ENCODE data around the gene SCO2. TPM values are rescaled to one million over a fixed set of nuclear protein-coding genes. Genes with fewer than 3 reads are reported as not detected.

SCO2 gene
- total RNA-seq, 1 donor from 2014 or later, result 0.65 TPM

DNA sequence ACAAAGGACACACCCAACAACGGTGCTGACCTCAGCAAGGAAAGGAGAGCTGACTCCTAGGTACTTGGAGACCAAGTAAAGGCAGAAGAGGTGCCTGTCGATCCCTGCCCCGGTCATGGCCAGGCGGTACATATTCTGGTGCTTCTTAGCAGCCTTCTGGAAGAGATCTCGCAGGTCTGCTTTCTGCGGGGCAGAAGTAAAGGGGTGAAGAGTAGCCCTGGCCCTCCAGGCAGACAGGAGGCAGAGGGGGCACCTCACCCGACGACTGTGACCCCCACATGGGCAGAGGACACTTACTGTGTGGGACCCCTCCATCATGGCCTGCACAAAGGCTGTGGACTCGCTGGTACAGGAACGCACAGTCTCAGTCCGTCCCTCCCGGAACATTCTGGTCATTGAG is 45.5 kb upstream of the SCO2 start:
- H3K9me3 Mint-ChIP-seq, result no peaks in the 10 kb centered on the region
- peaks cover 29% of the 10 kb centered on the region for H3K36me3 Mint-ChIP-seq

DNA sequence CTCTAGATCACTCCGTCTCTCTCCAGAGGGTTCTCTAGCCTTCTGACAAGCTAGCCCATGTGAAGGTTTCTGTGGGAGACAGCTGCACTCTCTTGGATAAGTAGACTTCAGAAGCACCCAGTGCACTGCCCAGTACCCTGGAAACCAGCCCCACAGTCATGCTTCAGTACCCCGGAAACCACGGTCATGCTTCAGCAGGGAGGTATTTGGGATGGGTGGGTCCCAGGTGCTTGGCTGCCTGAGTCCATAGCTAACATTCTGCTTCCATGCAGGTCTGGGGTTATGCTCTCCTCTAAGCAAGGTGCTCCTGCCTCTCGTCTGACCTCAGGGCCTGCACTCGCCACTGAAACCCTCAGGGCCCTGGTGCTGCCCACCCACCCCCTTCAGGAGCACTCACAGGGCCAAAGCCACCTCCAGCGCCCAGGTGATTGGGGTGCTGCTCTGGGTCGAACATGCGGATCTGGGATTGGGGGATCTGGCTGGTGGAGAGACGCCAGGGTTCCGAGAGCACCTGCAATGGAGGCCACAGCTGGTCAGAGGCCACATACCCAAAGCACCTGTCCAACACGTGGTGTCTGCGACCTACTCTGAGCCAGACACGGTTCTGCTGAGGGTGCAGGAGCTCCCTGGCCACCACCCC is 44.6 kb upstream of the SCO2 start:
- no peak for TF ChIP-seq CTCF (IDR thresholded peaks at IDR 0.05; ENCODE audit: unreplicated experiment)
- Mint-ChIP-seq H3K36me3 (peaks cover 29% of the 10 kb centered on the region), H3K4me3 (no peak overlapping the region), H3K4me1 (no peaks in the 10 kb centered on the region), H3K9me3 (no peaks in the 10 kb centered on the region), H3K27ac (no peak overlapping the region), H3K27me3 (ENCODE audit: low read depth) (no peaks in the 10 kb centered on the region)
- DNase-seq (ENCODE audit: low spot score in 2 of 2, unreplicated experiment in 2 of 2), result no peak

More for the DNA sequence above, 45.5 kb upstream of the SCO2 start:
- H3K27me3 Mint-ChIP-seq (ENCODE audit: low read depth), result no peaks in the 10 kb centered on the region
- TF ChIP-seq CTCF (IDR thresholded peaks at IDR 0.05; ENCODE audit: unreplicated experiment), result no peak
- DNase-seq (ENCODE audit: low spot score in 2 of 2, unreplicated experiment in 2 of 2), result no peak
- no peak overlapping the region for H3K27ac Mint-ChIP-seq
- no peaks in the 10 kb centered on the region for H3K4me1 Mint-ChIP-seq
- no peak overlapping the region for H3K4me3 Mint-ChIP-seq

- Mint-ChIP-seq H3K27me3 (ENCODE audit: low read depth) (no peaks in the 10 kb centered on the region), H3K4me1 (no peaks in the 10 kb centered on the region), H3K27ac (no peak overlapping the region), H3K9me3 (no peaks in the 10 kb centered on the region), H3K4me3 (no peak overlapping the region), H3K36me3 (peaks cover 29% of the 10 kb centered on the region)
- DNase-seq (ENCODE audit: low spot score in 2 of 2, unreplicated experiment in 2 of 2), result no peak
- no peak for TF ChIP-seq CTCF (IDR thresholded peaks at IDR 0.05; ENCODE audit: unreplicated experiment)
Observed at GRCh38 chr22:50569041-50569459, 43.7 kb upstream of the SCO2 start.

DNA sequence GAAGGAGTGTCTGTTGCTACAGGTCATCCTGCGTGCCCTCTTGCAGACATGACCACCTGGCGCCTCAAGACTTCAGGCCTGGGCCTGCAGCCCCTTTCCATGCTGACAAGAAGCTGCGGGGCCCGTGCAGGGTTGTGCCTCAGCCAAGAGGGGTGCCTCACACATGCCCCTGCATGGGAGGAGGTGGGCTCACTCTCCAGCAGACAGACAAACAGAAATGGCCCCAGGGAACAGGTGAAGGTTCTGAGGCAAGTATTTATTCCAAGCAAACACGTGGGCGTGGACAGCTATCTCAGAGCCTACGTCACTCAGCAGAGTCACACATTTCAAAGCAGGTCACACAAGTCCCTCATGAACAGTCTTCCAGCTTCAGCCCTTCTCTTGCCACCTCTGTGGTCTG is 43.2 kb upstream of the SCO2 start:
- Mint-ChIP-seq H3K27ac (no peak overlapping the region), H3K4me1 (peaks cover 2% of the 10 kb centered on the region), H3K36me3 (peaks cover 29% of the 10 kb centered on the region), H3K4me3 (no peak overlapping the region), H3K9me3 (no peaks in the 10 kb centered on the region), H3K27me3 (ENCODE audit: low read depth) (no peaks in the 10 kb centered on the region)
- DNase-seq (ENCODE audit: low spot score in 2 of 2, unreplicated experiment in 2 of 2), result no peak
- no peak for TF ChIP-seq CTCF (IDR thresholded peaks at IDR 0.05; ENCODE audit: unreplicated experiment)

DNA sequence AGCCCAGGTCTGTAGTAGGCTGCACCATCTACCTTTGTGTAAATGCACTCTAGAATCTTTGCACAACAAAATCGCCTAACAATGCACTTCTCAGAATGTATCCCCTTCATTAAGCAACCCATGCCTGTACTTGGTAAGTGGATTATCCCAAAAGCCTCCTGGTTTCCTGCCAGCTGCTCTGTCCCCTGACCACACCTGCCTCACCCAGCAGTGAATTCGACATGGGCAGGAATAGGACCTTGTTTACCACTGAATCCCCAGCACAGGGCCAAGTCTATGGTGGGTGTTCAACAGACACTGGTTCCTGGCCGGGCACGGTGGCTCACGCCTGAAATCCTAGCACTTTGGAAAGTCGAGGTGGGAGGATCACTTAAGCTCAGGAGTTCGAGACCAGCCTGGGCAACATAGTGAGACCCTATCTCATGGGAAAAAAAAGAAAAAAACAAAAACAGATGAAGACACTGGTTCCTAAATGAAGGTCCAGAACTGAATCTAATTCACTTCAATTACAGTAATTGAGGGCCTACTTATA is 42.4 kb upstream of the SCO2 start:
- no peak for DNase-seq (ENCODE audit: low spot score in 2 of 2, unreplicated experiment in 2 of 2)
- peaks cover 8% of the 10 kb centered on the region for H3K4me1 Mint-ChIP-seq
- no peaks in the 10 kb centered on the region for H3K9me3 Mint-ChIP-seq
- TF ChIP-seq CTCF (IDR thresholded peaks at IDR 0.05; ENCODE audit: unreplicated experiment), result no peak
- H3K27me3 Mint-ChIP-seq (ENCODE audit: low read depth), result no peaks in the 10 kb centered on the region
- H3K4me3 Mint-ChIP-seq, result no peak overlapping the region
- no peak overlapping the region for H3K27ac Mint-ChIP-seq
- peaks cover 29% of the 10 kb centered on the region for H3K36me3 Mint-ChIP-seq
